HepG2 (cell line): Measurements from ENCODE around the gene CHRM2. TPM values are rescaled to one million over a fixed set of nuclear protein-coding genes. Genes with fewer than 3 reads are reported as not detected.

ENCODE experiments used
- ATAC-seq: fragments of 200-7000 bp; cut with Tn5 transposase; 3 replicates; pipeline ENCODE4 v1.9.1; 2020; ENCODE audit warnings: mild to moderate bottlenecking, moderate library complexity
- BruUV-seq: library from RNA; stranded (reverse); fragments of 400-500 nt; replicated peaks from 2 replicates; lab custom pipeline; 2021; lab: Mats Ljungman, UMichigan
- CTCF ChIA-PET: fragments of 300-600 bp; formaldehyde crosslinking; extraction: SDS; loops from one replicate; lab custom pipeline; 2021; ENCODE audit warnings: low total read pairs, inconsistent platforms, low intra/inter-chr PET ratio; lab: Yijun Ruan, JAX
- POLR2A ChIA-PET: fragments of 350-600 bp; sonication (Branson Sonifier 250); formaldehyde crosslinking; loops from one replicate; lab custom pipeline; 2020; ENCODE audit warnings: antibody characterized with exemption, inconsistent platforms; lab: Yijun Ruan, JAX
- DNase-seq: peaks from one replicate; pipeline ENCODE4 v3.0.0-alpha.2; 2015; ENCODE audit warnings: low spot score
- FAIRE-seq: peaks from 3 replicates; lab custom pipeline; 2011; peaks lifted over from hg19 to GRCh38; lab: Jason Lieb, UNC
- H2AFZ ChIP-seq: one replicate; pipeline ENCODE4 v1.6.1; 2011; ENCODE audit warnings: low read length, inconsistent platforms
- H3K27ac ChIP-seq: fragments of 300-600 bp; 3 replicates; pipeline ENCODE4 v1.8.0; 2011; ENCODE audit warnings: mixed run types, mild to moderate bottlenecking, mixed read lengths, low read length, inconsistent platforms; ENCODE audit not compliant: insufficient read depth; ENCODE audit errors: extremely low read length
- H3K27me3 ChIP-seq, 2 experiments: fragments of 200-600 bp in 1 of 2; 2 replicates in 1 of 2; 3 replicates in 1 of 2; pipeline versions ENCODE4 v1.6.0 to v1.8.0; 2011; ENCODE audit warnings: low read length in 2 of 2, mild to moderate bottlenecking in 2 of 2, moderate library complexity in 2 of 2, inconsistent platforms in 1 of 2; ENCODE audit not compliant: insufficient read depth in 2 of 2, control insufficient read depth in 1 of 2
- H3K36me3 ChIP-seq, 2 experiments: fragments of 200-600 bp in 1 of 2; replicated peaks in 1 of 2; 2 replicates in 1 of 2; 3 replicates in 1 of 2; pipeline versions ENCODE4 v1.5.1 to v1.8.0; 2011; ENCODE audit warnings: low read length in 2 of 2, inconsistent platforms in 1 of 2; ENCODE audit not compliant: insufficient read depth in 2 of 2, control insufficient read depth in 1 of 2
- H3K4me1 ChIP-seq: 2 replicates; pipeline ENCODE4 v1.5.1; 2012; ENCODE audit warnings: low read length, inconsistent platforms; ENCODE audit not compliant: insufficient read depth
- H3K4me2 ChIP-seq: 2 replicates; pipeline ENCODE4 v1.6.0; 2011; ENCODE audit warnings: low read depth, low read length, inconsistent platforms
- H3K4me3 ChIP-seq, 3 experiments: fragments of 200-600 bp in 1 of 3; sonication (generic), shearing (Covaris generic) in 1 of 3; replicated peaks in 1 of 3; 2 replicates each; pipeline ENCODE4 v1.5.1; 2011 to 2016; ENCODE audit warnings: low read length in 3 of 3, inconsistent platforms in 2 of 3, low read depth in 2 of 3, mild to moderate bottlenecking in 2 of 3, control low read depth in 1 of 3, mixed read lengths in 1 of 3; ENCODE audit not compliant: insufficient read depth in 1 of 3
- H3K79me2 ChIP-seq: one replicate; pipeline ENCODE4 v1.6.1; 2011; ENCODE audit warnings: low read length, inconsistent platforms; ENCODE audit not compliant: insufficient read depth
- H3K9ac ChIP-seq: 2 replicates; pipeline ENCODE4 v1.6.0; 2011; ENCODE audit warnings: mild to moderate bottlenecking, low read depth, low read length, inconsistent platforms; ENCODE audit not compliant: insufficient read depth
- H3K9me3 ChIP-seq: 2 replicates; pipeline ENCODE4 v1.5.1; 2012; ENCODE audit warnings: mild to moderate bottlenecking, low read length
- H4K20me1 ChIP-seq: 2 replicates; pipeline ENCODE4 v1.6.0; 2011; ENCODE audit warnings: inconsistent platforms, mild to moderate bottlenecking, low read length, moderate library complexity; ENCODE audit not compliant: insufficient read depth
- CENPX ChIP-seq: sonication (generic); formaldehyde crosslinking; IDR thresholded peaks from 2 replicates; pipeline ENCODE4 v1.9.0; 2021; ENCODE audit warnings: mild to moderate bottlenecking, missing genetic modification reagents, moderate library complexity
- ELF1 ChIP-seq: sonication (generic); formaldehyde crosslinking; IDR thresholded peaks from 2 replicates; pipeline ENCODE4 v1.4.0; 2020; ENCODE audit warnings: missing genetic modification reagents
- JDP2 ChIP-seq: sonication (generic); formaldehyde crosslinking; IDR thresholded peaks from 2 replicates; pipeline ENCODE4 v1.8.1; 2022; ENCODE audit warnings: missing genetic modification reagents, borderline replicate concordance
- KMT2B ChIP-seq: IDR thresholded peaks from 2 replicates; pipeline ENCODE4 v1.6.1; 2016; ENCODE audit warnings: missing genetic modification reagents, missing compliant biosample characterization
- MAZ ChIP-seq, 2 experiments: sonication (generic) in 1 of 2; formaldehyde crosslinking in 1 of 2; IDR thresholded peaks; 2 replicates each; pipeline versions ENCODE4 v1.5.0 to v1.6.1; 2012 to 2020; ENCODE audit warnings: low read depth in 2 of 2, mild to moderate bottlenecking in 2 of 2, borderline replicate concordance in 1 of 2, improper control_type of control experiment in 1 of 2, low read length in 1 of 2, missing genetic modification reagents in 1 of 2, moderate library complexity in 1 of 2
- MIER2 ChIP-seq: IDR thresholded peaks from 2 replicates; pipeline ENCODE4 v1.6.1; 2016; ENCODE audit warnings: missing biosample characterization, missing genetic modification reagents
- RFX5 ChIP-seq: IDR thresholded peaks from 2 replicates; pipeline ENCODE4 v1.6.1; 2011; ENCODE audit warnings: low read depth, low read length, improper control_type of control experiment
- U2AF1 ChIP-seq: fragments of 200-400 bp; formaldehyde crosslinking; optimal IDR thresholded peaks from 2 replicates; pipeline ENCODE3; 2017; ENCODE audit warnings: mild to moderate bottlenecking, low read depth, low read length
- ZBTB49 ChIP-seq: sonication (generic); formaldehyde crosslinking; IDR thresholded peaks from 2 replicates; pipeline ENCODE4 v1.4.0; 2020; ENCODE audit warnings: missing genetic modification reagents, borderline replicate concordance
- ZNF773 ChIP-seq: sonication (generic); formaldehyde crosslinking; IDR thresholded peaks from 2 replicates; pipeline ENCODE4 v1.4.0; 2020; ENCODE audit warnings: missing genetic modification reagents, borderline replicate concordance
- ZNF792 ChIP-seq: IDR thresholded peaks from 2 replicates; pipeline ENCODE4 v1.6.1; 2016
- WGBS: methylation state at CpG from one replicate; pipeline ENCODE4 v1.1.6; 2017; ENCODE audit warnings: low lambda C conversion rate; 5-methylcytosine and 5-hydroxymethylcytosine counted together
- in situ Hi-C: cut with HindIII; loops from 2 replicates; pipeline ENCODE4 v1.10.0; 2017; ENCODE audit warnings: low pct_unique_long_range_greater_than_20kb; ENCODE audit not compliant: extremely low pct_ligation_motif_present
- intact Hi-C: fragments of 100-400 bp; cut with micrococcal nuclease; formaldehyde crosslinking; loops from one replicate; pipeline ENCODE4 v1.10.0; 2022; ENCODE audit not compliant: unreplicated experiment
- polyA plus RNA-seq, 8 experiments: library from polyadenylated mRNA; depleted of rRNA in 3 of 8; stranded (reverse) in 7 of 8; unstranded in 1 of 8; fragments of >200 nt; fragmentation: Illumina TruSeq in 4 of 8; extraction: Trizol in 4 of 8; gene quantifications; 2 replicates each; pipeline versions ENCODE4 v1.2.1 to v1.2.3, GENCODE V29; 2011 to 2016; ENCODE audit warnings: low read depth in 4 of 8, missing spikeins in 1 of 8, mixed read lengths in 1 of 8; ENCODE audit not compliant: insufficient read depth in 1 of 8
- total RNA-seq, 5 experiments: library from RNA; depleted of rRNA; stranded (reverse); fragments of >200 nt; fragmentation: Illumina TruSeq; extraction: Trizol; gene quantifications; 2 replicates each; pipeline ENCODE4 v1.2.3, GENCODE V29; 2016; ENCODE audit warnings: low read depth in 1 of 5
- TF ChIP-seq, protein P1 (sequence below): sonication (generic); formaldehyde crosslinking; IDR thresholded peaks from 2 replicates; pipeline ENCODE4 v1.4.0; 2020; ENCODE audit warnings: missing genetic modification reagents, borderline replicate concordance

The CHRM2 gene
- total and polyA plus RNA-seq, 2 of the 13 experiments (the other 11 are each of a cell fraction or from before 2014, with no cell fraction given): not detected

- ChIA-PET CTCF (no interaction called here), POLR2A (no interaction called here)
- 0% methylated on average over 2 of the region's 2 CpGs for WGBS
- H3K9me3 ChIP-seq: peaks cover 13% of the 10 kb centered on the region
- no peaks in the 10 kb centered on the region for H3K79me2 ChIP-seq
- in situ Hi-C loops: no loop called here
- H3K4me2 ChIP-seq: no peak overlapping the region
- H3K4me3 ChIP-seq: no peak overlapping the region
- no TSS peak for BruUV-seq
- no peak for TF ChIP-seq JDP2 (CRISPR knock-in tag)
- TF ChIP-seq, all 625 proteins: peak for 0
- Histone ChIP-seq H3K27me3 (no peaks in the 10 kb centered on the region), H3K9ac (no peak overlapping the region), H2AFZ (no peak overlapping the region), H4K20me1 (no peaks in the 10 kb centered on the region), H3K36me3 (no peaks in the 10 kb centered on the region), H3K4me1 (no peaks in the 10 kb centered on the region), H3K27ac (no peak overlapping the region)
- DNase-seq: no peak
- no peak for ATAC-seq
- FAIRE-seq: no peak
- intact Hi-C loops: no loop called here
These were observed 20.6 kb upstream of the CHRM2 start for GRCh38 chr7:136847858-136848257.

GRCh38 chr7:136853654-136854053, 14.8 kb upstream of the CHRM2 start:
- Histone ChIP-seq H3K9ac (no peak overlapping the region), H3K27me3 (no peaks in the 10 kb centered on the region), H4K20me1 (no peaks in the 10 kb centered on the region), H3K36me3 (no peaks in the 10 kb centered on the region), H3K9me3 (no peaks in the 10 kb centered on the region; the same call in 1 of the 2 replicates), H3K4me2 (no peak overlapping the region), H3K4me3 (no peak overlapping the region), H2AFZ (no peak overlapping the region), H3K4me1 (no peaks in the 10 kb centered on the region), H3K79me2 (no peaks in the 10 kb centered on the region), H3K27ac (no peak overlapping the region)
- in situ Hi-C loops: no loop called here
- intact Hi-C loops: no loop called here
- DNase-seq: no peak
- ChIA-PET POLR2A (no interaction called here), CTCF (no interaction called here)
- no peak for ATAC-seq
- FAIRE-seq: no peak
- BruUV-seq: no TSS peak
- TF ChIP-seq, protein P1, sequence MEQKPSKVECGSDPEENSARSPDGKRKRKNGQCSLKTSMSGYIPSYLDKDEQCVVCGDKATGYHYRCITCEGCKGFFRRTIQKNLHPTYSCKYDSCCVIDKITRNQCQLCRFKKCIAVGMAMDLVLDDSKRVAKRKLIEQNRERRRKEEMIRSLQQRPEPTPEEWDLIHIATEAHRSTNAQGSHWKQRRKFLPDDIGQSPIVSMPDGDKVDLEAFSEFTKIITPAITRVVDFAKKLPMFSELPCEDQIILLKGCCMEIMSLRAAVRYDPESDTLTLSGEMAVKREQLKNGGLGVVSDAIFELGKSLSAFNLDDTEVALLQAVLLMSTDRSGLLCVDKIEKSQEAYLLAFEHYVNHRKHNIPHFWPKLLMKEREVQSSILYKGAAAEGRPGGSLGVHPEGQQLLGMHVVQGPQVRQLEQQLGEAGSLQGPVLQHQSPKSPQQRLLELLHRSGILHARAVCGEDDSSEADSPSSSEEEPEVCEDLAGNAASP (CRISPR knock-in tag): no peak
- TF ChIP-seq ELF1 (CRISPR knock-in tag) (no peak), RFX5 (no peak), ZBTB49 (CRISPR knock-in tag) (no peak), ZNF773 (CRISPR knock-in tag) (no peak), ZNF792 (CRISPR knock-in tag) (no peak), MAZ (IDR thresholded peaks at IDR 0.05; ENCODE audit: borderline replicate concordance, low read depth, low read length) (no peak), MAZ (CRISPR knock-in tag; IDR thresholded peaks at IDR 0.05; ENCODE audit: low read depth) (no peak), CENPX (CRISPR knock-in tag) (no peak), KMT2B (CRISPR knock-in tag) (no peak), MIER2 (CRISPR knock-in tag) (no peak), U2AF1 (no peak)
- WGBS: 14% methylated on average over 2 of the region's 2 CpGs
